Esophagus squamous epithelium (tissue), 5 donors: ENCODE measurements around the gene FGF1. TPM values are rescaled to one million over a fixed set of nuclear protein-coding genes. Genes with fewer than 3 reads are reported as not detected.

ENCODE experiments used
- DNase-seq: peaks from one replicate; lab custom pipeline; 2025; lab: John Stamatoyannopoulos, UW
- H3K27ac ChIP-seq, 4 donors: fragments of 200-600 bp; sonication (generic); one replicate each; pipeline ENCODE4 v1.5.1; 2016 to 2019; ENCODE audit warnings: mild to moderate bottlenecking in 1 of 4
- H3K27me3 ChIP-seq, 4 donors: fragments of 200-600 bp; sonication (generic); 1 replicate in 3 of 4; 2 replicates in 1 of 4; pipeline versions ENCODE4 v1.5.1 to v1.6.0; 2017 to 2021; ENCODE audit warnings: antibody characterized with exemption in 1 of 4
- H3K36me3 ChIP-seq, 3 donors: fragments of 200-600 bp; sonication (generic); one replicate each; pipeline ENCODE4 v1.5.1; 2016 to 2019
- H3K4me1 ChIP-seq, 3 donors: fragments of 200-600 bp; sonication (generic); one replicate each; pipeline ENCODE4 v1.5.1; 2017 to 2019
- H3K4me3 ChIP-seq, 4 donors: fragments of 200-600 bp; sonication (generic); 1 replicate in 3 of 4; 2 replicates in 1 of 4; pipeline ENCODE4 v1.5.1; 2016 to 2019; ENCODE audit warnings: mild to moderate bottlenecking in 2 of 4, moderate library complexity in 1 of 4
- H3K9me3 ChIP-seq, 3 donors: fragments of 200-600 bp; sonication (generic); one replicate each; pipeline ENCODE4 v1.5.1; 2016 to 2019
- POLR2A ChIP-seq, 4 donors: fragments of 450-650 bp; IDR thresholded peaks; one replicate each; pipeline ENCODE4 v1.6.1; 2017; ENCODE audit warnings: antibody characterized with exemption in 4 of 4, mild to moderate bottlenecking in 4 of 4, moderate library complexity in 3 of 4
- WGBS, 2 donors: methylation state at CpG; one replicate each; pipeline ENCODE4 v1.1.5; 2018; 5-methylcytosine and 5-hydroxymethylcytosine counted together
- intact Hi-C: fragments of 100-400 bp; cut with DNase I; formaldehyde crosslinking; loops from one replicate; pipeline ENCODE4 v1.15.0; 2022
- total RNA-seq, 4 donors: library from RNA; depleted of rRNA; stranded (reverse); fragments of >200 nt; gene quantifications; one replicate each; pipeline ENCODE4 v1.1.0, GENCODE V29; 2016
- TF ChIP-seq, protein P1 (sequence below), 6 experiments: fragments of 450-650 bp in 4 of 6; fragments of 200-600 bp in 2 of 6; sonication (generic) in 2 of 6; IDR thresholded peaks; one replicate each; pipeline ENCODE4 v1.5.1; 2016 to 2019; ENCODE audit warnings: antibody characterized with exemption in 6 of 6, mild to moderate bottlenecking in 4 of 6, moderate library complexity in 4 of 6
- donor health status: DM: yes; HTN: yes; CAD: no.

FGF1 gene
- total RNA-seq, 4 donors from 2014 or later: 0.38 to 2.4 (median 1.6) TPM; not detected in 1

DNA sequence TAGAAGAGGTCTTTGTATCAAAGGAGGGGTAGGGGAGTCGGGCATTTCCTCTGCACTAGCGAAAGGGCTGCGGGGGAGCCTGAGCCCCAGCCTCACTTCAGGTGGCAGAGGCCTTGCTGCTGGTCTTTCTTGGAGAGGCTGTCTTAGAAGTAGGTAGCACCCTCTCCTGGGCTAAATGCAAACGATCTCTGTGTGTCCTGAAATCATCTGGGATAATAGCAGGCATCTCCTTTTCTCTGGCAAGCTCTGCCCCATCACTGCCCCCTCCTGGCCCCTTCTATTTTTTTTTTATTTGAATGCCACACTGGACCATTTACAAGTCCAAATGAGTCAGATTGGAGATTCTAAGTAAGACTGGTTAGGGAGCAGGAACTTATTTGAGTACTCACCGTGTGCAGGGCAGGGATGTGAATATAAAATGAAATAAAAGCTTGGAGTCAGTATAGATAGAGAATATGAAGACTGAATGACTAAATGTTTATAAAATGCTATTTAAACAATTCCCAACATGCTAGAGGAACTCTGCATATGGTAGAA lies 137.1 kb downstream of the FGF1 start:
- intact Hi-C loops: loop anchor here (5.0 kb wide), 1 partner anchor 397 kb away; no protein-coding TSS in a partner anchor
- DNase-seq: no peak
- H3K36me3 ChIP-seq: no peaks in the 10 kb centered on the region
- no peak for TF ChIP-seq POLR2A (IDR thresholded peaks at IDR 0.05)
- TF ChIP-seq, protein P1, sequence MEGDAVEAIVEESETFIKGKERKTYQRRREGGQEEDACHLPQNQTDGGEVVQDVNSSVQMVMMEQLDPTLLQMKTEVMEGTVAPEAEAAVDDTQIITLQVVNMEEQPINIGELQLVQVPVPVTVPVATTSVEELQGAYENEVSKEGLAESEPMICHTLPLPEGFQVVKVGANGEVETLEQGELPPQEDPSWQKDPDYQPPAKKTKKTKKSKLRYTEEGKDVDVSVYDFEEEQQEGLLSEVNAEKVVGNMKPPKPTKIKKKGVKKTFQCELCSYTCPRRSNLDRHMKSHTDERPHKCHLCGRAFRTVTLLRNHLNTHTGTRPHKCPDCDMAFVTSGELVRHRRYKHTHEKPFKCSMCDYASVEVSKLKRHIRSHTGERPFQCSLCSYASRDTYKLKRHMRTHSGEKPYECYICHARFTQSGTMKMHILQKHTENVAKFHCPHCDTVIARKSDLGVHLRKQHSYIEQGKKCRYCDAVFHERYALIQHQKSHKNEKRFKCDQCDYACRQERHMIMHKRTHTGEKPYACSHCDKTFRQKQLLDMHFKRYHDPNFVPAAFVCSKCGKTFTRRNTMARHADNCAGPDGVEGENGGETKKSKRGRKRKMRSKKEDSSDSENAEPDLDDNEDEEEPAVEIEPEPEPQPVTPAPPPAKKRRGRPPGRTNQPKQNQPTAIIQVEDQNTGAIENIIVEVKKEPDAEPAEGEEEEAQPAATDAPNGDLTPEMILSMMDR (IDR thresholded peaks at IDR 0.05): peak; percentile 54 to 82 (median 68)
- no peak overlapping the region for H3K4me3 ChIP-seq
- 13 to 19% methylated on average over 3 to 4 of the region's 5 CpGs for WGBS, 2 donors
- no peaks in the 10 kb centered on the region for H3K9me3 ChIP-seq
- H3K27ac ChIP-seq: no peak overlapping the region
- H3K27me3 ChIP-seq: peaks cover 0 to 30% (median 0%) of the 10 kb centered on the region in 4 donors
- peaks cover 0 to 17% (median 3%) of the 10 kb centered on the region in 3 donors for H3K4me1 ChIP-seq

DNA sequence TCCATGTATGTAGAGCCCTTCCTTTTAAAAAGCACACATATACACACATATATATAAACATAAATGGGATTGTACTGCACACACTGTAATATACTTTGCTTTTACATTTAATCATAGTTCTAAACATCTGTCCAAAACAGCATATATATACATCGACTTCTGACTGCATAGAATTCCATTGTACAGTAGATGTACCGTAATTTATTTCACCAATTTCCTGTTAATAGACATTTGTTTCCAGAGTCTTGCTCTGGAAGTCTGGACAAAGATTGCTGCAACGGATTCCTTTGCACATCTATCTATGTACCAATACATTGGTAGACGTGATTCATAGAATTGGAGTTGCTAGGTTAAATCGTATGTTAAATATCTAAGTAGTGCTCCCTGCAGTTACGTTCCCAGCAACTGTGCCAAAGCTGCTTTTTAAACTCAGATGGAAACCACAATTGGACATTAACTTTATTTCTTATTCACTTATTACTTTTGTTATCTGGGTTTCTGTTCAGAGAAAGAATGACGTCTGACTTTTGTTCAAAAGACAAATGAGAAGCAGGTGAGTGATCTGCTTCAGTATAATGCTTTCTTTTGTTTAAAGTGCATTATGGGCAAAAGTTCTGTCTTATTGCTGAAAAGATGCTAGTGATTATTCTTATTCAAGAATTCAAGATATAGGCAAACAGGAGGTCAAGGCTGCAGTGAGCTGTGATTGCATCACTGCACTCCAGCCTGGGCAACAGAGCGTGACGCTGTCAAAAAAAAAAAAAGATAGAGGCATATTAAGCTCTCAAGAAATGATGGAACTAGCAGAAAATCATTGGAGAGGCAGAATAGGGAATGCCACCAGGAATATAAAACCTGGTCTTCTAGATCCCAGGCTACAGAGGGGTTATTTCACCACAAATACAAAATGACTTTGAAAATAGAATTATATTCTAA lies 138.2 kb downstream of the FGF1 start:
- no peak overlapping the region for H3K27ac ChIP-seq
- intact Hi-C loops: loop anchor here (5.0 kb wide), 1 partner anchor 395 kb away; no protein-coding TSS in a partner anchor
- TF ChIP-seq, protein P1 (IDR thresholded peaks at IDR 0.05): no peak
- TF ChIP-seq POLR2A (IDR thresholded peaks at IDR 0.05): no peak
- 81 to 83% methylated on average over 9 of the region's 9 CpGs for WGBS, 2 donors
- peaks cover 0 to 28% (median 0%) of the 10 kb centered on the region in 4 donors for H3K27me3 ChIP-seq
- H3K36me3 ChIP-seq: no peaks in the 10 kb centered on the region
- peaks cover 0 to 19% (median 3%) of the 10 kb centered on the region in 3 donors for H3K4me1 ChIP-seq
- H3K9me3 ChIP-seq: no peaks in the 10 kb centered on the region
- no peak for DNase-seq
- no peak overlapping the region for H3K4me3 ChIP-seq

DNA sequence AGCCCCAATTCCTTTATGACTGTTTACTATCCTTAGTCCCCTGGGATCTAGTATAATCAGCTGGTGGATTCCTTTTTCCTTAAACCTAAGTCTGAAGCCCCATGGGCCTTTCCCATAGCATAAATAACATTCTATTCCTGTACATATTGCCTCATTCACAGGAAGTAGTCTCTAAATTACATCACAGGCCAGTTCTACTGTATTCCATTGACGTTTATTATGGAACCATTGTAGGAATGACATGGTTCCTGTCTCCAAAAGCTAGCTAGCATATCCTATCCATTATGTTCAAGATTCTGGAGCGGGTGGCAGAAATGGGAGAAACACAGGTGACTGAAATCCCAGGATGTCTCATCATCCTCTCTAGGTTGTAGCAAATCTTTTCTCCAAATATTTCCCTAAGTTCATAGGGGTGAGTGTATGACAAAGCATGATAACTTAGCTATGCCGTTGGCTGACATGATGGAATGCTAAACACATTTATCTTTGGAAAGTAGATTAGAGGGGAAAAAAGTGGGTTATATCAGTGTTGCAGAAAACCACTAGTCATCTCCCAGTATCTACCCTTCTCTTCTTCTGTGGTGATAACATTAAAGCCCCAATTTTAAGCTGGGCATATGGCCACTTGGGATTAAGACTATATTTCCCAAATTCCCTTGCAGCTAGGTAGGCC lies 140.1 kb downstream of the FGF1 start:
- peaks cover 6 to 25% (median 8%) of the 10 kb centered on the region in 3 donors for H3K4me1 ChIP-seq
- 59 to 61% methylated on average over 3 of the region's 3 CpGs for WGBS, 2 donors
- H3K36me3 ChIP-seq: no peaks in the 10 kb centered on the region
- H3K4me3 ChIP-seq: no peak overlapping the region
- peaks cover 0 to 14% (median 0%) of the 10 kb centered on the region in 4 donors for H3K27me3 ChIP-seq
- H3K27ac ChIP-seq: no peak overlapping the region
- no peak for TF ChIP-seq POLR2A (IDR thresholded peaks at IDR 0.05)
- TF ChIP-seq, protein P1 (IDR thresholded peaks at IDR 0.05): no peak
- intact Hi-C loops: loop anchor here (5.0 kb wide), 1 partner anchor 393 kb away; no protein-coding TSS in a partner anchor
- no peaks in the 10 kb centered on the region for H3K9me3 ChIP-seq
- no peak for DNase-seq

DNA sequence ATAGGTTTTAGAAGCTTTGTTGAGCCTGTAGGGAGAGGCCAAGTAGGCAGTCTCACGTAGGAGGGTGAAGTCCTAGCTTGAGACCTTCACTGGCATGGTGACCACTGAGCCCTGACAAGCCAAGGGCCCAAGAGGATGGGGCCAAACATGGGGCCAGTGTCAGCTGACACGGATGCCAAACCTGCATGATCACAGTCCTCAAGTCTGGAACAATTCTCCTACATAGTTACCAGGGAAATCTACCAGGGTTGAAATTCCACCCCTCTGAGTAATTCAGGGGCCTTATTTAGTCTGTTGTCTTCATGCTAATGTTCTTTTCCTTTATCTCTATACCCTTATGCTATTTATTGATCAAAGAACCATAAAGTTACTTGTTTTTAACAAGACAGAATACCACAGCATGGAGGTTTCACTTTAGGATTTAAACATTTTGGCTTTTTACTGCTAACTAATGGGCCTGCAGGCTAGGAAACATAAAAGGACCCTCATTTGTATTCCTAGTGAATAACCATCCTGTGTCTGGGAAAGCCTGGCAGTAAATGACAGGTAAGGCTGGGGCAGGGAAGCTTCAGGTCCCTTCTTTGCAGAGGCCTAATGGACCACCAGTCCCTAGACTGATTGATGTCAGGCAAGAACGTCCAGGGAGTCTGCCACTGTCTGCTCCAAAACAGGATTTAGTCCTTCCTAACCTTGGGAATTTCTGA lies 140.8 kb downstream of the FGF1 start:
- Histone ChIP-seq H3K9me3 (no peaks in the 10 kb centered on the region), H3K36me3 (no peaks in the 10 kb centered on the region), H3K4me3 (no peak overlapping the region), H3K27me3 (peaks cover 0 to 9% (median 0%) of the 10 kb centered on the region in 4 donors), H3K4me1 (peaks cover 6 to 25% (median 8%) of the 10 kb centered on the region in 3 donors), H3K27ac (no peak overlapping the region)
- DNase-seq: no peak
- intact Hi-C loops: loop anchor here (5.0 kb wide), 1 partner anchor 393 kb away; no protein-coding TSS in a partner anchor
- TF ChIP-seq, protein P1 (IDR thresholded peaks at IDR 0.05): no peak
- TF ChIP-seq POLR2A (IDR thresholded peaks at IDR 0.05): no peak
- WGBS, 2 donors: 53 to 69% methylated on average over 3 of the region's 3 CpGs
